Psoas muscle (tissue), 8 donors: Measurements from ENCODE around the gene LMOD3. TPM values are rescaled to one million over a fixed set of nuclear protein-coding genes. Genes with fewer than 3 reads are reported as not detected.

Experiments used
- ATAC-seq, 4 donors: fragments of 200-7000 bp; cut with Tn5 transposase; one replicate each; pipeline ENCODE4 v1.9.1; 2020; ENCODE audit warnings: moderate library complexity in 3 of 4, mild to moderate bottlenecking in 2 of 4
- DNase-seq, 2 donors: peaks; one replicate each; pipeline ENCODE4 v3.0.0-alpha.2; 2020
- H3K27ac ChIP-seq: fragments of 200-600 bp; one replicate; pipeline ENCODE4 v1.8.0; 2022
- H3K27me3 ChIP-seq, 3 donors: fragments of 200-600 bp in 1 of 3; one replicate each; pipeline versions ENCODE4 v1.6.1 to v1.8.0; 2013 to 2022; ENCODE audit warnings: low read length in 2 of 3, mild to moderate bottlenecking in 2 of 3, moderate library complexity in 1 of 3; ENCODE audit not compliant: insufficient read depth in 3 of 3
- H3K36me3 ChIP-seq, 2 donors: fragments of 200-600 bp in 1 of 2; one replicate each; pipeline versions ENCODE4 v1.6.1 to v1.8.0; 2013 to 2022; ENCODE audit warnings: low read depth in 1 of 2, mild to moderate bottlenecking in 1 of 2, moderate library complexity in 1 of 2; ENCODE audit not compliant: insufficient read depth in 1 of 2
- H3K4me1 ChIP-seq: fragments of 200-600 bp; one replicate; pipeline ENCODE4 v1.8.0; 2022
- H3K4me3 ChIP-seq: fragments of 200-600 bp; one replicate; pipeline ENCODE4 v1.8.0; 2022; ENCODE audit warnings: mild to moderate bottlenecking
- H3K9me3 ChIP-seq: fragments of 200-600 bp; one replicate; pipeline ENCODE4 v1.8.0; 2022
- WGBS, 3 donors: extraction: QIAGEN DNeasy Blood & Tissue Kit; methylation state at CpG; one replicate each; pipeline versions ENCODE4 v1.1.6 to v1.1.7; 2013; 5-methylcytosine and 5-hydroxymethylcytosine counted together
- intact Hi-C, 2 donors: fragments of 100-400 bp; cut with DNase I; formaldehyde crosslinking; loops; one replicate each; pipeline versions ENCODE4 v1.11.0 to v1.14.2; 2022
- polyA plus RNA-seq, 3 donors: library from polyadenylated mRNA; stranded (reverse); fragments of 200-250 nt; gene quantifications; one replicate each; pipeline ENCODE4 v1.2.3, GENCODE V29; 2013
- total RNA-seq, 4 donors: library from RNA; stranded (reverse); fragmentation: NEBNext Ultra II Directional in 2 of 4; extraction: Animal tissue kit (Norgen Biotek cat#: 25700) in 2 of 4; gene quantifications; one replicate each; pipeline versions ENCODE4 v1.2.1 to v1.2.4, GENCODE V29; 2021 to 2023
- TF ChIP-seq, protein P1 (sequence below): fragments of 200-600 bp; IDR thresholded peaks from one replicate; pipeline ENCODE4 v1.8.0; 2022; ENCODE audit warnings: antibody characterized with exemption
- donor health status: healthy with polysubstance abuse.
- donor health status: DM: no; HTN: no; CAD: no; lungs with moderate emphysema.
- donor health status: Bipolar disorder and iron deficiency.
- donor health status: healthy.
- donor health status: DM: yes; HTN: yes; CAD: no.
- donor health status: DM: no; HTN: no; CAD: no.
- donor health status: DM: no; HTN: no; CAD: no.
- donor health status: DM: yes; HTN: yes; CAD: no.

Gene LMOD3
- total and polyA plus RNA-seq, 7 donors = 9.0 to 258 (median 133) TPM

- no peak overlapping the region for H3K4me3 ChIP-seq
- no peaks in the 10 kb centered on the region for H3K9me3 ChIP-seq
- H3K4me1 ChIP-seq = no peaks in the 10 kb centered on the region
- ATAC-seq (no peak), DNase-seq (no peak)
- H3K27ac ChIP-seq = no peak overlapping the region
- no peaks in the 10 kb centered on the region for H3K27me3 ChIP-seq
- intact Hi-C loops = loop anchor here (5.0 kb wide), 4 partner anchors 143 to 508 kb away; no protein-coding TSS in a partner anchor
- no peaks in the 10 kb centered on the region for H3K36me3 ChIP-seq
- TF ChIP-seq, protein P1, sequence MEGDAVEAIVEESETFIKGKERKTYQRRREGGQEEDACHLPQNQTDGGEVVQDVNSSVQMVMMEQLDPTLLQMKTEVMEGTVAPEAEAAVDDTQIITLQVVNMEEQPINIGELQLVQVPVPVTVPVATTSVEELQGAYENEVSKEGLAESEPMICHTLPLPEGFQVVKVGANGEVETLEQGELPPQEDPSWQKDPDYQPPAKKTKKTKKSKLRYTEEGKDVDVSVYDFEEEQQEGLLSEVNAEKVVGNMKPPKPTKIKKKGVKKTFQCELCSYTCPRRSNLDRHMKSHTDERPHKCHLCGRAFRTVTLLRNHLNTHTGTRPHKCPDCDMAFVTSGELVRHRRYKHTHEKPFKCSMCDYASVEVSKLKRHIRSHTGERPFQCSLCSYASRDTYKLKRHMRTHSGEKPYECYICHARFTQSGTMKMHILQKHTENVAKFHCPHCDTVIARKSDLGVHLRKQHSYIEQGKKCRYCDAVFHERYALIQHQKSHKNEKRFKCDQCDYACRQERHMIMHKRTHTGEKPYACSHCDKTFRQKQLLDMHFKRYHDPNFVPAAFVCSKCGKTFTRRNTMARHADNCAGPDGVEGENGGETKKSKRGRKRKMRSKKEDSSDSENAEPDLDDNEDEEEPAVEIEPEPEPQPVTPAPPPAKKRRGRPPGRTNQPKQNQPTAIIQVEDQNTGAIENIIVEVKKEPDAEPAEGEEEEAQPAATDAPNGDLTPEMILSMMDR = no peak
These were observed 41.9 kb upstream of the LMOD3 start for GRCh38 chr3:69164296-69164695.

- no peaks in the 10 kb centered on the region for H3K36me3 ChIP-seq
- DNase-seq (no peak), ATAC-seq (peak in 2 of 4 donors; percentile 37 to 61)
- H3K27me3 ChIP-seq = no peaks in the 10 kb centered on the region
- no peaks in the 10 kb centered on the region for H3K9me3 ChIP-seq
- intact Hi-C loops = loop anchor here (5.0 kb wide), 4 partner anchors 145 to 510 kb away; no protein-coding TSS in a partner anchor
- 84 to 94% (median 91%) methylated on average over 2 of the region's 2 CpGs for WGBS, 3 donors
- no peak overlapping the region for H3K27ac ChIP-seq
- H3K4me3 ChIP-seq = no peak overlapping the region
- H3K4me1 ChIP-seq = no peaks in the 10 kb centered on the region
- TF ChIP-seq, protein P1 = no peak
These were observed 40.0 kb upstream of the LMOD3 start for GRCh38 chr3:69162308-69162980.

GRCh38 chr3:69161587-69162307 lies 39.4 kb upstream of the LMOD3 start:
- H3K36me3 ChIP-seq = no peaks in the 10 kb centered on the region
- DNase-seq (no peak), ATAC-seq (peak; percentile 75 to 92 (median 82))
- WGBS, 3 donors = 38 to 43% (median 39%) methylated on average over 5 of the region's 5 CpGs
- H3K4me3 ChIP-seq = no peak overlapping the region
- TF ChIP-seq, protein P1 = peak; percentile 95
- H3K27ac ChIP-seq = no peak overlapping the region
- intact Hi-C loops = loop anchor here (1.0 to 5.0 kb wide), 5 partner anchors 145 to 511 kb away; no protein-coding TSS in a partner anchor
- H3K9me3 ChIP-seq = no peaks in the 10 kb centered on the region
- H3K27me3 ChIP-seq = no peaks in the 10 kb centered on the region
- H3K4me1 ChIP-seq = no peaks in the 10 kb centered on the region

GRCh38 chr3:69160525-69160924 lies 38.1 kb upstream of the LMOD3 start:
- intact Hi-C loops = loop anchor here (5.0 kb wide), 4 partner anchors 147 to 512 kb away; no protein-coding TSS in a partner anchor
- Histone ChIP-seq H3K27ac (no peak overlapping the region), H3K4me3 (no peak overlapping the region), H3K9me3 (no peaks in the 10 kb centered on the region), H3K36me3 (no peaks in the 10 kb centered on the region), H3K4me1 (no peaks in the 10 kb centered on the region), H3K27me3 (no peaks in the 10 kb centered on the region)
- no peak for ATAC-seq
- WGBS, 3 donors = 85 to 90% (median 89%) methylated on average over 4 of the region's 4 CpGs
- no peak for DNase-seq
- TF ChIP-seq, protein P1 = no peak
